ENCODE data around the gene WDFY4.

The WDFY4 gene

DNA sequence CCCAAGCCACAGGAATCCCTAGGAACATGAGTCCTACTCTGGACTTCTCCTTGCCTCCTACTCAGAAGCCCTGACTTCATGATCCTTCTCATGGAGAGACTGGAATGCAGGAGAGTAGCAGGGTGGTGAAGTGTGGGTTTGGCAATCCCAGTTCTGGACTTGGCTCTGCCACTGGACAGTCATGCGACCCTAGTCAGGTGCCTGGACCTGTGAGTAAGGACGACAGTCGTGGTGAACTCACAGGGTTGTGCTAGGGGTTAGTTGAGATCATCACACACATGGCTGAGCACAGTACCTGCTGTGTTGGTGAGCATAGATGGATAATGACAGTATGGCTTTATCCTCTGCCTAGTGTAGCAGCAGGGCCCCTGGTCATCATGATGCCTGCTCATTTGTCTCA lies 137.0 kb downstream of the WDFY4 start:
- H3K4me1 ChIP-seq: no peaks in the 10 kb centered on the region
- H3K36me3 ChIP-seq: no peaks in the 10 kb centered on the region
- TF ChIP-seq, protein P1, sequence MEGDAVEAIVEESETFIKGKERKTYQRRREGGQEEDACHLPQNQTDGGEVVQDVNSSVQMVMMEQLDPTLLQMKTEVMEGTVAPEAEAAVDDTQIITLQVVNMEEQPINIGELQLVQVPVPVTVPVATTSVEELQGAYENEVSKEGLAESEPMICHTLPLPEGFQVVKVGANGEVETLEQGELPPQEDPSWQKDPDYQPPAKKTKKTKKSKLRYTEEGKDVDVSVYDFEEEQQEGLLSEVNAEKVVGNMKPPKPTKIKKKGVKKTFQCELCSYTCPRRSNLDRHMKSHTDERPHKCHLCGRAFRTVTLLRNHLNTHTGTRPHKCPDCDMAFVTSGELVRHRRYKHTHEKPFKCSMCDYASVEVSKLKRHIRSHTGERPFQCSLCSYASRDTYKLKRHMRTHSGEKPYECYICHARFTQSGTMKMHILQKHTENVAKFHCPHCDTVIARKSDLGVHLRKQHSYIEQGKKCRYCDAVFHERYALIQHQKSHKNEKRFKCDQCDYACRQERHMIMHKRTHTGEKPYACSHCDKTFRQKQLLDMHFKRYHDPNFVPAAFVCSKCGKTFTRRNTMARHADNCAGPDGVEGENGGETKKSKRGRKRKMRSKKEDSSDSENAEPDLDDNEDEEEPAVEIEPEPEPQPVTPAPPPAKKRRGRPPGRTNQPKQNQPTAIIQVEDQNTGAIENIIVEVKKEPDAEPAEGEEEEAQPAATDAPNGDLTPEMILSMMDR (IDR thresholded peaks at IDR 0.05; ENCODE audit: low read depth, low read length): no peak
- no peak overlapping the region for H3K4me3 ChIP-seq (ENCODE audit: low read depth, low read length)
- no peak for DNase-seq
- H3K27me3 ChIP-seq: no peaks in the 10 kb centered on the region
- H3K9me3 ChIP-seq: no peaks in the 10 kb centered on the region

DNA sequence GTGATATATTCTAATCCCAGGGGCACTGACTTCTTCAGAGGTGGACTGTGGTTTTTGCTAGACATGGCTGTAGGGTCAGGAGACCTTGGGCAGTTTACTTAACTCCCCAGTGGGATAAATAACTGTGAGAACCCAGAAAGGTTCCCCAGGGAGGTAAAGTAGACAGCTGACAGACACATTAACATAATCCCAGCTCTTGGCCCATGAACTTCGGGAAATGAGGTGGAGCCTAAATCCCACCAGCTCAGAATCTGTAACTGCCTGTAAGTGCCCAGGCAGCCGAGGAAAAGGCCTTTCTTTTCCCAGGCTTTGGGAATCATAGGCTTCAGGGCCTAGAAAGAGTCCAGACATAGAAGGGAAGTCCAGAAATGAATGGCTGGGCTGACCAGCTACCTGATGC lies 149.0 kb downstream of the WDFY4 start:
- TF ChIP-seq, protein P1 (IDR thresholded peaks at IDR 0.05; ENCODE audit: low read depth, low read length): no peak
- Histone ChIP-seq H3K9me3 (no peaks in the 10 kb centered on the region), H3K36me3 (no peaks in the 10 kb centered on the region), H3K4me1 (no peaks in the 10 kb centered on the region), H3K4me3 (ENCODE audit: low read depth, low read length) (no peak overlapping the region), H3K27me3 (no peaks in the 10 kb centered on the region)
- no peak for DNase-seq

DNA sequence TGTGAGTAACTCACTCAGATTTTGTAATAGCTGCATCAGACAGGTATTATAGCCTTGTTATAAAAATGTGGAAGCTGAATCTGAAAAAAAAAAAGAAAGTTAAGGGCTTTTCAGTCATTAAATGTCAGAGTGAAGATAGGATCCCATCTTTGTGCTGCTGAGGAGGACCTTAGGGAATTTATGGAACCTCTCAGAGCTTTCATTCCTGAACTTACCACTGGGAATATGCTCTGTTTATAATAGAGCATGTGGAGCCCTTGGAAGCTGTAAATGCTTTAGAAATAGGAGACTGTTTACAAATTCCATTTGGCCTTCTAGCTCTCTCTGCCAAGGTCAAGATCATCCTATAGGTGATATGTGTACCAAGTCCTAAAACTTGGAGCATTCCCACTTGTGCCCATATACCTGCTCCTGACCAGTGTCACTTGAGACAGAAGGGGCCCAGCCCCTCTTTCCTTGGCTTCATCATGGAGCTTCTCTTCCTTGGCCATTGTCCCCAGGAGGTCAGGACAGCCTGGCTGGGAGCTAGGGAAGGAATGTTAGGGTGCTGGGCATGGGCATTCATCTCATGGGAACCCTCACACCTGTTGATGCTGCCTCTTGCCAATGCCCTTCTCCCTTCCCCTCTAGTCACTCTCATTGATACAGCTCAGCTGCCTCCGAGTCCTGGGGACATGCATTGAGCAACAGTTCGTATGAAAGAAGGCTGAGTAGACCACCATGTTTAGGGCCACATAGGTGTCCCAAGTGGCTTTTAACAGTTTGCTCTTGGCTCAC lies 149.7 kb downstream of the WDFY4 start:
- TF ChIP-seq, protein P1 (IDR thresholded peaks at IDR 0.05; ENCODE audit: low read depth, low read length): no peak
- Histone ChIP-seq H3K4me1 (no peaks in the 10 kb centered on the region), H3K27me3 (no peaks in the 10 kb centered on the region), H3K4me3 (ENCODE audit: low read depth, low read length) (no peak overlapping the region), H3K36me3 (no peaks in the 10 kb centered on the region), H3K9me3 (no peaks in the 10 kb centered on the region)
- no peak for DNase-seq

DNA sequence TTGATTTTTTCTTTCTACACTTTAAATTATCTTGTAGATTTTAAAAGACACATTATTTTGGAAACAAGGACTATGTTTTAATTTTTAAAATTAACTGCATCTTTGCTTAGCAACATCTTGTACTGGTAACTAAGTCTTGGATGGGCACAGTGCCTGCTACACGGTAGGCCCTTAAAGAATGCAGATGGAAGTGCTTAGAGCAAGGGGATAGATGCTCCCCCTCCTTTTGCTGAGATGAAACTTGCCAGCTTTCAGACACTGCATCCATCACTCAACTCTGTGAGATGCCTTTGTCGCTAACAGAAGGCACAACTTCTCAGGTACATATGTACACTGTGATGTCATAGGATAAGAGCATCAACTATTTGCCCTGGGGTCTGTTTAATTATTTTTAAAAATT lies 151.1 kb downstream of the WDFY4 start:
- TF ChIP-seq, protein P1 (IDR thresholded peaks at IDR 0.05; ENCODE audit: low read depth, low read length): no peak
- Histone ChIP-seq H3K27me3 (no peaks in the 10 kb centered on the region), H3K36me3 (no peaks in the 10 kb centered on the region)

DNA sequence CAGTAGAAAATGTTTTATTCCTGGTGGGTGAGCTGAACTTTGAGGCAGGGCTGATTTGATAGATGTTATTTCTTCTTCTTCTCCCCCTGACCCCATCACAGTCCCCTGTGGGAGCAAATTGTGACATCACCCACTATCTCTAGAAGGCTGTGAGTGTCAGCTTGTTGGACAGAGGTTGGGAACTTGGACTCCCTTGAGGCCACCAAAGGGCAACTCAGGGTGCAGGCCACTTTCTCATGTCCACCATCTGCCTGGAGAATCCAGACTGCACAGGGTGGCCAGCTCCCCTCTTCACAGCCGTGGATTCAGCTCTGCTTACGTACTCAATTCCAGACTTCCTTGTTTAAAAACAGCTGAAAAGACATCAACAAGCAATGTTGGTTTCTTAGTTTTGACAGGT lies 151.9 kb downstream of the WDFY4 start:
- no peaks in the 10 kb centered on the region for H3K36me3 ChIP-seq
- TF ChIP-seq, protein P1 (IDR thresholded peaks at IDR 0.05; ENCODE audit: low read depth, low read length): no peak
- H3K27me3 ChIP-seq: no peaks in the 10 kb centered on the region
- DNase-seq: no peak
- H3K4me3 ChIP-seq (ENCODE audit: low read depth, low read length): no peak overlapping the region
- no peaks in the 10 kb centered on the region for H3K4me1 ChIP-seq
- no peaks in the 10 kb centered on the region for H3K9me3 ChIP-seq

More for the DNA sequence above, 151.1 kb downstream of the WDFY4 start:
- H3K4me3 ChIP-seq (ENCODE audit: low read depth, low read length): no peak overlapping the region
- H3K9me3 ChIP-seq: no peaks in the 10 kb centered on the region
- H3K4me1 ChIP-seq: no peaks in the 10 kb centered on the region
- DNase-seq: no peak

DNA sequence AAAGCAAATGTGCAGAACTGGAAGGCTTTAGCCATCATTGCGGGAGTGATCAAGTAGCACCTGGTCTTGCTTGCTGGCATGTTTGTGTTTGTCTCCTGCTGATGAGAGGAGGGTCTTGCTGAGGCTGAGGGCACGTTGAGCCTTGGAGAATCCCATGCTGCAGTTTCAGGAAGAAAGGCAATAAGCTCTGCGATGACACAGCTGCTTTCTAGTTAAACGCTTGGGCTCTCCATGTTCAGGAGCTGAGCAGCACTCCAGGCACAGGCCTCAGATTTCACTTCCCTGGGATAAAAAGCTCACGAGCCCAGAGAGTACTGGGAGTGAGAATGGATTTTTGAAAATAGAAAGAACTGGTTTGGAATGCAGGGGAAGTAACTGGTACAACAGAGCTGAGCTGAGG lies 154.2 kb downstream of the WDFY4 start:
- H3K36me3 ChIP-seq: no peaks in the 10 kb centered on the region
- TF ChIP-seq, protein P1 (IDR thresholded peaks at IDR 0.05; ENCODE audit: low read depth, low read length): no peak
- H3K27me3 ChIP-seq: no peaks in the 10 kb centered on the region; the same call in 1 of the 2 replicates

More for the DNA sequence above, 154.2 kb downstream of the WDFY4 start:
- Histone ChIP-seq H3K9me3 (no peaks in the 10 kb centered on the region), H3K4me1 (no peaks in the 10 kb centered on the region), H3K4me3 (ENCODE audit: low read depth, low read length) (no peak overlapping the region)
- DNase-seq: no peak
